Chondrocyte (in vitro differentiated cells): ENCODE results near the gene STK10. TPM values are rescaled to one million over a fixed set of nuclear protein-coding genes. Genes with fewer than 3 reads are reported as not detected.
A peak's percentile ranks its signal among the peaks of the same experiment; 100 is the strongest.

ENCODE experiments used
- DNase-seq: peaks from one replicate; pipeline ENCODE4 v3.0.0; 2021; ENCODE audit warnings: mixed read lengths, low spot score
- H3K27ac Mint-ChIP-seq: one replicate; pipeline ENCODE4 v1.8.0; 2021; ENCODE audit warnings: mild to moderate bottlenecking, moderate library complexity, mixed read lengths; ENCODE audit not compliant: unreplicated experiment
- H3K27me3 Mint-ChIP-seq: 2 replicates; pipeline ENCODE4 v1.8.0; 2021; ENCODE audit warnings: low read depth, mixed read lengths
- H3K36me3 Mint-ChIP-seq: 2 replicates; pipeline ENCODE4 v1.8.0; 2021; ENCODE audit warnings: low read depth, mixed read lengths
- H3K4me1 Mint-ChIP-seq: 2 replicates; pipeline ENCODE4 v1.8.0; 2021; ENCODE audit warnings: low read depth, mild to moderate bottlenecking, mixed read lengths
- H3K4me3 Mint-ChIP-seq: one replicate; pipeline ENCODE4 v1.8.0; 2021; ENCODE audit warnings: mild to moderate bottlenecking, moderate library complexity, mixed read lengths; ENCODE audit not compliant: unreplicated experiment
- H3K9me3 Mint-ChIP-seq: 2 replicates; pipeline ENCODE4 v1.8.0; 2021; ENCODE audit warnings: low read depth, mixed read lengths
- CTCF ChIP-seq: fragments of 200-600 bp; sonication (generic); IDR thresholded peaks from 2 replicates; pipeline ENCODE4 v1.5.0; 2021; ENCODE audit warnings: antibody characterized with exemption, mild to moderate bottlenecking, moderate library complexity
- total RNA-seq: library from RNA; stranded (reverse); gene quantifications from 3 replicates; pipeline ENCODE4 v1.2.1, GENCODE V29; 2021

The STK10 gene
- total RNA-seq, 1 donor from 2014 or later: 45.9 TPM

- Mint-ChIP-seq H3K4me3 (no peak overlapping the region), H3K27me3 (no peaks in the 10 kb centered on the region), H3K4me1 (peaks cover 77% of the 10 kb centered on the region), H3K9me3 (no peaks in the 10 kb centered on the region), H3K27ac (peak overlapping the region; percentile 94), H3K36me3 (peaks cover 15% of the 10 kb centered on the region)
- TF ChIP-seq CTCF: no peak
- DNase-seq: no peak
Measured at GRCh38 chr5:172111852-172112225, 76.2 kb downstream of the STK10 start.

GRCh38 chr5:172110921-172111851 is 76.8 kb downstream of the STK10 start:
- no peak for TF ChIP-seq CTCF
- DNase-seq: peak; percentile 60
- Mint-ChIP-seq H3K4me1 (peaks cover 77% of the 10 kb centered on the region), H3K9me3 (no peaks in the 10 kb centered on the region), H3K27me3 (no peaks in the 10 kb centered on the region), H3K27ac (peak overlapping the region; percentile 94), H3K4me3 (peak overlapping the region; percentile 35), H3K36me3 (peaks cover 12% of the 10 kb centered on the region)

GRCh38 chr5:172110260-172110815 is 77.7 kb downstream of the STK10 start:
- TF ChIP-seq CTCF: no peak
- peaks cover 79% of the 10 kb centered on the region for H3K4me1 Mint-ChIP-seq
- peaks cover 8% of the 10 kb centered on the region for H3K36me3 Mint-ChIP-seq
- peak overlapping the region; percentile 94 for H3K27ac Mint-ChIP-seq
- peak; percentile 37 for DNase-seq
- H3K9me3 Mint-ChIP-seq: no peaks in the 10 kb centered on the region
- no peaks in the 10 kb centered on the region for H3K27me3 Mint-ChIP-seq
- no peak overlapping the region for H3K4me3 Mint-ChIP-seq

- H3K27me3 Mint-ChIP-seq: no peaks in the 10 kb centered on the region
- H3K36me3 Mint-ChIP-seq: peaks cover 8% of the 10 kb centered on the region
- TF ChIP-seq CTCF: no peak
- peak; percentile 51 for DNase-seq
- peak overlapping the region; percentile 94 for H3K27ac Mint-ChIP-seq
- peaks cover 82% of the 10 kb centered on the region for H3K4me1 Mint-ChIP-seq
- H3K9me3 Mint-ChIP-seq: no peaks in the 10 kb centered on the region
- no peak overlapping the region for H3K4me3 Mint-ChIP-seq
Measured at GRCh38 chr5:172109749-172110148, 78.3 kb downstream of the STK10 start.

GRCh38 chr5:172107571-172107970 is 80.5 kb downstream of the STK10 start:
- no peaks in the 10 kb centered on the region for H3K9me3 Mint-ChIP-seq
- no peak for TF ChIP-seq CTCF
- peak overlapping the region; percentile 87 for H3K27ac Mint-ChIP-seq
- DNase-seq: no peak
- peaks cover 87% of the 10 kb centered on the region for H3K4me1 Mint-ChIP-seq
- peaks cover 6% of the 10 kb centered on the region for H3K36me3 Mint-ChIP-seq
- no peaks in the 10 kb centered on the region for H3K27me3 Mint-ChIP-seq
- peak overlapping the region; percentile 50 for H3K4me3 Mint-ChIP-seq
